ENCODE results near the gene HDAC7.
A peak's percentile ranks its signal among the peaks of the same experiment; 100 is the strongest.

The HDAC7 gene

DNA sequence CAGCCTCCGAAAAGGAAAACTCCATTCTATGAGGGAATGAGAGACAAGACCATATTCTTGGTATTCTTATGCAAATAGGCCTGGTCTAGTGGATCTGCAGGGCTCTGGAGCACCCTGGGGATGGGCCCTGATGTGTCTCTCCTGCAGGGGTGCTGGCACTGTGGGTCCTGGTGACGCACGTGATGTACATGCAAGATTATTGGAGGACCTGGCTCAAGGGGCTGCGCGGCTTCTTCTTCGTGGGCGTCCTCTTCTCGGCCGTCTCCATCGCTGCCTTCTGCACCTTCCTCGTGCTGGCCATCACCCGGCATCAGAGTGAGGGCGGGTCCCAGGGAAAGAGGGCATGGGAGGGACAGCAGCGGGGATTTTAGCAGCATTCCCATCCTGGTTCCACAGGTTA is 40.8 kb downstream of the HDAC7 start:
- DNase-seq (ENCODE audit: low spot score), result no peak

DNA sequence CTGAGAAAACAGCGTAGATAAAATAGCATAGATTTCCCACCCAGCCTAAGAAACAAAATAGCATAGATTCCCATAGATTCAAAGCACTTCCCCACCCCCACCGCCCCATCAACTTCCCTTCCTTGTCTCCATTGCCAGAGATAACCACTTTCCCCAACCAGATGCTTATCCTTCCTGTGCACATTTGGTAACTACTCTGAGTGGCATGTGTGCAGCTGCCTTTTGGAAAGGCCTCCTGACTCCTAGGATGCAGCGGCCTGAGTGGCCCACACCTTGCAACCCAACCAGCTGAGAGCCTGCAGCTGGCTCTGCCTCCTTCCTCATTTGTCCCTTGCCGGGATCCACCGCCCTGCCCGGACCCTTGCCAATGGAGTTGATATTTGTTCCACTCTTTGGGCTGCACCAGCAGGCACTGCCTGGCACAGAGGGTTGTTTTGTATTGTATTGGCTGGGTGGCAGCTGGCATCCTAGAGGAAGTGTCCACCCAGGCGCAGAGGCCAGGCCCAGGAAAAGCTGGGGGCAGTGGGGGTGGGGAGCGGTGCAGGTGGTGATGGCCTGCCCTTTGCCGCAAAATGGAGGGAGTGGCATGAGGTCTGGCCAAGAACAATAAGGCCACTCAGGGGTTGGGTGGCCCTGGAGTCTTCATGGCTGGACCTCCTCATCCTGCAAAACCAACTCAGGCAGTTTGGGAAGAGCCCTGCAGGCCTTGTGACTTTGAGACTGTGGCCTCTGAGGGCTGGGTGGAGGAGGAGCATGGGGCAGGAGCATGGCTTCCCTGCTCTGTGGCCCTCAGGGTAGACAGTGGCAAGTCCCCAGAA is 41.8 kb downstream of the HDAC7 start:
- DNase-seq (ENCODE audit: low spot score), result no peak

- no peak for DNase-seq (ENCODE audit: low spot score)
Measured at GRCh38 chr12:47777151-47777550, 42.6 kb downstream of the HDAC7 start.

GRCh38 chr12:47776471-47777143 is 43.1 kb downstream of the HDAC7 start:
- DNase-seq (ENCODE audit: low spot score), result no peak

DNA sequence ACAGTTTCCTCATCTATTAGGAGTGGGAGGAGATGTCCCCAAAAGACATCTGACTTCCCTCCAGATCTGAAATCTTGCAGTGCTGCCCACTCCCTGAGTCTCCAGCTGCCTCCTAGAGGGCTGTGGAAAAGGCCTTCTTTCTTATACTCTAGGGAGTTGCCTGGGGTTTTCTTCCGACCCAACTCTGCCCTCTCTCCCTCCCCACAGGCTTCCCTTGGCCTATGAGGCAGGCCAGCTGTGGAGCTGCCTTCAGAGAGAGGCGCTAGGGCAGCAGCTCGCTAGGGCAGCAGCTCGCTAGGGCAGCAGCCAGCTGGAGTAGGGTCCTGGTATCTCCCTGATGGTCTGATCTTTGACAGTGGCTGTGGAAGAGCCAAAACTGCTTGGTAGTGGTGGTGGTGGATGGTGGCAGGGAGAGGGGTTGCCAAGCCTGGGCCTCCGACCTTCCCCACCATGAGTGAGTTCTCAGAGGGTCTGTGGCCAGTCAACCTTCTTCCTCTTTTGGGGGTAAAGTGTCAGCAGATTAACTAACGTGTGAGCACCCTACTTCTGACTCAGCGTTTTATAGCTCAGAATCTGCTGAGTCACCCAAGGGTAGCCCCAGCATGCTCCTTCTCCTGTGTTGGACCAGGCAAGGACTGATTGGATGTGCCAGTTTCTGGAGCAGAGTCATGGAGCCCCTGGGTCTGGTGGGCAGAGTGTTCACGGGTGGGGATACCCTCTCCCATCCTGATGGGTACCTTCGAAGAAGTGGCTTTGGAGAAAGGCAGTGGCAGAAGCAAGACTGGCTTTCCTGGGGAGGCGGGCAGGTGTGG is 44.4 kb downstream of the HDAC7 start:
- DNase-seq (ENCODE audit: low spot score), result no peak

GRCh38 chr12:47774663-47775062 is 45.0 kb downstream of the HDAC7 start:
- no peak for DNase-seq (ENCODE audit: low spot score)

- DNase-seq (ENCODE audit: low spot score), result no peak
Measured at GRCh38 chr12:47773858-47774580, 45.7 kb downstream of the HDAC7 start.

DNA sequence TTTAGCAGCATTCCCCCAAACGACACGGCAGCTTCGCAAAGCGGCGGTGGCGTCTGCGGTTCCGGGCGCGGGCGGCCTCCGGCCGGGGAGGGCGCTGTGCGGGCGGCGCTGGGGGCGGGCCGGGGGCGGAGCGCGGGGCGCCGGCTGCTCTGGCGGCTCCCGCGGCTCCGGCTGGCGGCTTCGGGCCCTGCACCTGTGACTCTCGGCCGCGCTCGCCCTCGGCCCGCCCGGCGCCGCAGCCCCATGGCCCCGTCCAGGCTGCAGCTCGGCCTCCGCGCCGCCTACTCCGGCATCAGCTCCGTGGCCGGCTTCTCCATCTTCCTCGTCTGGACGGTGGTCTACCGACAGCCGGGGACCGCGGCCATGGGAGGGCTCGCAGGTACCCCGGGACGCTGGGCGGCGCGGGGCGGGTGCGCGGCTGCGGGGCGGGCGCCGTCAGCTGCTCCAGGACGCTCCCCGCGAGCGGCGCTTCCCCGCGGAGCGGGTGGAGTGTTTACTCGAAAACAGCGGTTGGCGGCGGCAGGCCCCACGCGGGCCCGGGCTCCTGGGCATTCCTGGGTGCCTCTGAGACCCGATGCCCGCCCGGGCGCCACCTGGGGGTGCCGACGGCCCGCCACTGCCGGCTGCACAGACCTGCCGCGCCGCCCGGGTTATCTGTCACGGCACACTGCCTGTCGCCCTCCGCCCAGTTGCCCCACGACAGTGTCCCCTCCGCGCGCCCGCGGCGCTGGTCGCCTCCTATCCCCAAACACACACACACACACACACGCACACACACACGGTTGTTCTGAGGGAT is 46.4 kb downstream of the HDAC7 start, which contains the start of gene SLC48A1:
Gene SLC48A1, plus strand, starts transcription at position 177 of the 796 bp plus-strand sequence. Its CDS starts 67 bp downstream, at position 244.
- DNase-seq (ENCODE audit: low spot score), result peak; percentile 68

DNA sequence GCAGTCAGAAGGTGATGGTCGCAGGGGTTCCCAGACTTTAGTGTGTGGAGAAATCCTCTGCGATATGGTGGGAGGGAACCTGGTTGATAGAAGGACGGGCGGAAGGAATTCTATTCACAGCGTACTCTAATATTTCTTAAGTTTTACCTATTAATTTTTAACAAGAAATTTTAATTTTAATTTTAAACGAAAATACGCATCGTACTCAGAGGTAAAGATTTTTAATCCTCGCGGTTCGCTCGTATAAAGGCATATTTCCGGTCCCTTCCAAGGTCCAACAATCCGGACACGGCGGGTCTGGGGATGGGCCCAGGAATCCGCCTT is 47.0 kb downstream of the HDAC7 start:
- DNase-seq (ENCODE audit: low spot score), result no peak

DNA sequence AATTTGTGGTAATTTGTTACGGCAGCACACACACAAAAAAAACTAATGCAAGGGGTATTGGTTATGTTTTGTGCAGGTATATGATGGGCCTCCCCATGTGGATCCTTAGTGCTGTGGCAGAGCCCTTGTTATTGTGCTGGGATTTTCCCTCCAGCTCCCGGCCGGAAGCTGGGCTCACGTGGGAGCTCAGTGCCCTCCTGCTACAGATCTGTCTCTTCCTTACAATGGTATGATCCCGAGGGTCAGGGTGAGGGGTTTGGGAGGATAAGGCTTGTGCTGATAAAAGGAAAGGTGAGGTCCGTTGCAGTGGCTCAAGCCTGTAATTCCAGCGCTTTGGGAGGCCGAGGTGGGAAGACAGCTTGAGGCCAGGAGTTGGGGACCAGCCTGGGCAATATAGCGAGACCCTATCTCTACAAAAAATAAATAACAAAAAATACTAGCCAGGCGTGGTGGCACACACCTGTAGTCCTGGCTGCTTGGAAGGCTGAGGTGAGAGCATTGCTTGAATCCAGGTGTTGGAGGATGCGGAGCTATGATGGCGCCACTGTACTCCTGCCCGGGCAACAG is 47.5 kb downstream of the HDAC7 start:
- no peak for DNase-seq (ENCODE audit: low spot score)

GRCh38 chr12:47771304-47771703 is 48.4 kb downstream of the HDAC7 start:
- DNase-seq (ENCODE audit: low spot score), result no peak

- DNase-seq (ENCODE audit: low spot score), result no peak
Measured at GRCh38 chr12:47770086-47770726, 49.5 kb downstream of the HDAC7 start.

DNA sequence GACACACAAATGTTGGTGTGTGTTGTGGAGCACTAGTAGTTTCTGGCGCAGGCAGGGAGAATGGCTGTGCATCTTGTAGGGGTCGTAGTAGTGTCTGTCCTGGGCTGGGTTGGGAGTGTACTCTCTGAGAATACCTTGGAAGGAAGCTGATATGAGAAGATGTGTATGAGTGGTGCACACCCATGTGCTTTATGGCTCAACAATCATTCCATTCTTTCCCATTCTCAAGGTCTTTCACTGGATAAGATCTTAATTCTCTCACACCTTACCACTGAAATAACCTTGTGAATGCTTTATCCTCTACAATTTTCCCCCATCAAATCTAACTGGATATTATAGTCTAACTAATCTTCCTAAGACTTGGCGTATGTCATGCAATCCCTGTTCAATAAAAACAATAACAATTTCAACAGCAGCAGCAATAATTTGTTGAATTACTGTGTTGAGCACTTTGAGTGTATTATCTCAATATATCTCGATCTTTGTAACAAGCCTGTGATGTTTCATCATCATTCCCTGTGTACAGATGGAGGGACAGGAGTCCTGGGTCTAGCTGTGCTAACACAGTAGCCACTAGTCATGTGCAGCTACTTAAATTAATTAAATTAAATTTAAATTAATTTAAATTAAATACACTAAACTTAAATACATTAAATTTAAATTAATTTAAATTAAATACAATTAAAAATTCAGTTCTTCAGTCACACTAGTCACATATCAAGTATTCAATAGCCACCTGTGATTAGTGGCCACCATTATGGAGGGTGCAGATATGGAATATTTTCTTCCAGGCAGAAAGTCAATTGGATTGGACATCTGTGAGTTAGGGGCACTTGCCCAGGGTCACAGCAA is 50.2 kb downstream of the HDAC7 start:
- no peak for DNase-seq (ENCODE audit: low spot score)

- no peak for DNase-seq (ENCODE audit: low spot score)
Measured at GRCh38 chr12:47768323-47768811, 51.3 kb downstream of the HDAC7 start.

DNA sequence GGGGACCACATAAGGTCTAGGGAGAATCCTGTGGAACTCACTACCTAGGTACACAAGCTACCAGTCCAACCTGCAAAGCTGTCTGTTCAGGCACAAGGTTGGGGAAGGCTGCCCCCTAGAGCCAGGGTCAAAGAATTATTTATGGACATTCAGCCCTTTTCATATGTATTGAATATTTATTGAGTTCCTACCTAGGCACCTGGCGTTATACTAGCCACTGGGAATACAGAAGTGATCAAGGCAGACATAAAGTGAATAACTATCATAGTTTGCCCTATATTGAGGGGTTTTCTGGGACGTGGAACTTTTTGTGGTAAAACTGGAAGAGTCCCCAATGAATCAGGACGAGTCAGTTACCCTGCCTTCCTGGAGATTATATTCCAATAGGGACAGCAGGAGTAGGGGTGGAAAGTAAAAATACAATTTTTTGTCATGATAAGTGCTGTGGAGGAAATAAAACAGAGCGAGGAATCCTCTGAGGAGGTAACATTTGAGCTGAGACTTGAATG is 52.4 kb downstream of the HDAC7 start:
- peak; percentile 56 for DNase-seq (ENCODE audit: low spot score)

DNA sequence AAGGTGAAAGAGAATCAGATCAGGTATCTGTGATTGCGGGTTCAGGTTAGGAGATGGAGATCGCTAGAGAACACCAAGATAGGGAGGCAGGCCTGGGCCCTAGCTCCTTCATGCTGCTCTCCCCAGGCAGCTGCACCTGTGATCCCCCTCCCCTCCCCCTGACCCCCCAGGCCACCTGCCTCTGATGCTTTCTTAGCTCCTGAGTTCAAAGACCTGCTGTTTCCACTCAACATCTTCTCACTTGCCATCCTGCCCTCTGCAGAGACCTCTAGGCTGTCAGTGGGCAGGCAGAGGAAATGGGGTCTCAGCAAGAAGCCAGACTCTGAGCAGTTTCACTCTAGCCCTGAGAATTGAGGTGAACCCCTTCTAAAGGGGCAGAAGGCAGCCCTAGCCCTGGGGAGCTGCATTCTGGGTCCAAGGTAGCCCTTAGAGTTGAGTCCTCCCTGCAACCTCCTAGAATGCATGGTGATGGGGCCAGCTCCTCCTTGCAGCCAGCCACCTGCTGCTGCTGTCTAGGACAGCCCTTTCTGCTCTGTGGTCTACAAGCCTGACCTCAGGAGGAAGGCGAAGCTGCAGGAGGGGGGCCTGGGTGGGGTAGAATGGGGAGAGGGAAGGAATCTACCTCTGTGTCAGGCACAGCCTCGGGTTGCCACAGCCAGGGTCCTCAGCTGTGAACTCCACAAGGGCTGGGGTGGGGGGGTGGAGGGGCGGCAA is 53.0 kb downstream of the HDAC7 start:
- no peak for DNase-seq (ENCODE audit: low spot score)

- DNase-seq (ENCODE audit: low spot score), result no peak
Measured at GRCh38 chr12:47763481-47764346, 56.0 kb downstream of the HDAC7 start.

Data from COLO829 (cell line).